HUES6 (cell line): ENCODE measurements around the gene SLC25A34.

Experiments
- H3K27ac ChIP-seq: 2 replicates; pipeline ENCODE4 v1.7.0; 2013; ENCODE audit warnings: low read depth, mild to moderate bottlenecking, low read length, inconsistent platforms
- H3K27me3 ChIP-seq: 2 replicates; pipeline ENCODE4 v1.6.1; 2013; ENCODE audit warnings: low read length; ENCODE audit not compliant: control insufficient read depth, insufficient read depth
- H3K36me3 ChIP-seq: 2 replicates; pipeline ENCODE4 v1.6.1; 2013; ENCODE audit warnings: low read length; ENCODE audit not compliant: control insufficient read depth, insufficient read depth
- H3K4me1 ChIP-seq: 2 replicates; pipeline ENCODE4 v1.6.1; 2013; ENCODE audit warnings: low read length; ENCODE audit not compliant: control insufficient read depth, insufficient read depth
- H3K4me3 ChIP-seq: 2 replicates; pipeline ENCODE4 v1.5.1; 2013; ENCODE audit warnings: low read depth, low read length
- H3K9ac ChIP-seq: one replicate; pipeline ENCODE4 v1.6.1; 2013; ENCODE audit warnings: mild to moderate bottlenecking, low read length
- H3K9me3 ChIP-seq: 2 replicates; pipeline ENCODE4 v1.6.1; 2013; ENCODE audit warnings: low read depth, low read length; ENCODE audit not compliant: control insufficient read depth, insufficient read depth

Gene SLC25A34

DNA sequence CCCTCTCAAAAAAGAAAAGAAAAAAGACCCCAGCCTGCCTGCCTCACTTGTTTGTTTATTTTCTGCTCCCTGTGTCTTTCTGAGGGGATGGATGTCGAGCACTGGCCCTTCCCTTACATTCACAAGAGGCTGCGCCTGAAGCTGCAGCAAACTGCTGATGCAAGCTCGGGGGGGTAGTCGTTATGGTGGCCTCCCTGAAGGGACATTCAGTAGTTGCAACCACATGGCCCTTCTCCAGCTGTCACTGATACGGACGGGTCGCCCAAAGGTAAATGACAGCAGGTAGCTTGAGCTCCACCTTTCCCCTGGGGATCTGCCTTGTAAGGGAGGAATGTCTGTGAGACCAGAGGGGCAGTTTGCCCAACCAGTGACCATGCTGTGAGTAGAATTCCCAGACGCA, 34.3 kb upstream of the SLC25A34 start:
- H3K27me3 ChIP-seq: no peaks in the 10 kb centered on the region
- H3K9me3 ChIP-seq: no peaks in the 10 kb centered on the region
- H3K4me1 ChIP-seq: no peaks in the 10 kb centered on the region
- peaks cover 16% of the 10 kb centered on the region for H3K36me3 ChIP-seq
- H3K4me3 ChIP-seq: no peak overlapping the region
- H3K9ac ChIP-seq: no peak overlapping the region
- no peak overlapping the region for H3K27ac ChIP-seq

DNA sequence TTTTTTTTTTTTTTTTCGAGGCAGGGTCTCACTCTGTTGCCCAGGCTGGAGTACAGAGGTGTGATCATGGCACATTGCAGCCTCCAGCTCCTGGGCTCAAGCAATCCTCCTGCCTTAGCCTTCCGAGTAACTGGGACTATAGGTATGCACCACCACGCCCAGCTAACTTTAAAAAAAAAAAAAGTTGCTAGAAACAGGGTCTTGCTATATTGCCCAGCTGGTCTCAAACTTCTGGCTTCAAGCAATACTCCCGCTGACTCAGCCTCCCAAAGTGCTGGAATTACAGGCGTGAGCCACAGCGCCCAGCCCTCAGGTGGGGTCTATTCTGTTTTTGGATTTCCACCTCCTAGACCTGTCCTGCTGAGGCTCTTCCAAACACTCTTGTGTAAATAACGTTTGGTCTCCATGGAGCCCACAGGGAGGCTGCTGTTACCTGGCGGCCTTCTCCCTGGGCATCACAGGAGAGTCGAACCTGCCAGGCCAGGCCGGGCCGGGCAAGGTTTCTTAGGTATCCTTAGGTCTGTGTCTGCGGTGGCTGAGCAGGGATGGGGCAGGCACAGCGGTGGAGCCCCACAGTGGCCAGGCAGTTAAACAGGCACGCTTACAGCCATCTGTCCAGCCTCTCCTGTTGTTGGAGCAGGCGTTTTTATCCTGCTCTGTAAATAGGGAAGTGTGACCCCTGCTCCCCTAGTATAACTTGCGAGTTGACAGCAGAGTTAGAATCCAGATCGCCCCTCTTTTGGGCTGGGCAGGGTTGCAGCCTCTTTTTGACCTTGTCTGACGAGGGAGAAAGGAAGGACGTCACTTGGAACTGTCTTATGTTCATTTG, 33.1 kb upstream of the SLC25A34 start:
- Histone ChIP-seq H3K36me3 (peaks cover 16% of the 10 kb centered on the region), H3K27ac (no peak overlapping the region), H3K4me3 (no peak overlapping the region), H3K9ac (no peak overlapping the region), H3K27me3 (no peaks in the 10 kb centered on the region), H3K9me3 (no peaks in the 10 kb centered on the region), H3K4me1 (no peaks in the 10 kb centered on the region)

DNA sequence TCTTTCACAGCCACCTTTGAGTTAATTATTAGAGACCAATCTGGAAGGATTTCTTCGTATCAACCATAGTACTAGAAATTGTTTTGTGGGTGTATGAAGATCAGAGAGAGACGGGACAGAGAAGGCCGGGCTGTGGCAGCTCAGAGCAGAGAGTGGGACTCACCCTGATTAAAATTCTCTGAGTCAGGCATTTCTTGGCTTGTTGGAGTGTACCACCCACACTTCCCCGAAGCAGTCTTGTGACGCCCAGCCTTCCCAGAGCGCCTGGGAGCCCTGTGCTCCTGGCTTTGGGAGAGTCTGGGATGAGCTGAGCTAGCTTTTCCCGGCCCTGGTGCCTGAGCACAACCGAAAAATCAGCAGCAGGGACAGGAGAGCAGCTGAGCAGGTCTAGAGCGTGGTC, 32.5 kb upstream of the SLC25A34 start:
- no peaks in the 10 kb centered on the region for H3K27me3 ChIP-seq
- H3K9me3 ChIP-seq: no peaks in the 10 kb centered on the region
- peaks cover 16% of the 10 kb centered on the region for H3K36me3 ChIP-seq
- no peak overlapping the region for H3K4me3 ChIP-seq
- H3K27ac ChIP-seq: no peak overlapping the region
- no peaks in the 10 kb centered on the region for H3K4me1 ChIP-seq
- H3K9ac ChIP-seq: no peak overlapping the region

DNA sequence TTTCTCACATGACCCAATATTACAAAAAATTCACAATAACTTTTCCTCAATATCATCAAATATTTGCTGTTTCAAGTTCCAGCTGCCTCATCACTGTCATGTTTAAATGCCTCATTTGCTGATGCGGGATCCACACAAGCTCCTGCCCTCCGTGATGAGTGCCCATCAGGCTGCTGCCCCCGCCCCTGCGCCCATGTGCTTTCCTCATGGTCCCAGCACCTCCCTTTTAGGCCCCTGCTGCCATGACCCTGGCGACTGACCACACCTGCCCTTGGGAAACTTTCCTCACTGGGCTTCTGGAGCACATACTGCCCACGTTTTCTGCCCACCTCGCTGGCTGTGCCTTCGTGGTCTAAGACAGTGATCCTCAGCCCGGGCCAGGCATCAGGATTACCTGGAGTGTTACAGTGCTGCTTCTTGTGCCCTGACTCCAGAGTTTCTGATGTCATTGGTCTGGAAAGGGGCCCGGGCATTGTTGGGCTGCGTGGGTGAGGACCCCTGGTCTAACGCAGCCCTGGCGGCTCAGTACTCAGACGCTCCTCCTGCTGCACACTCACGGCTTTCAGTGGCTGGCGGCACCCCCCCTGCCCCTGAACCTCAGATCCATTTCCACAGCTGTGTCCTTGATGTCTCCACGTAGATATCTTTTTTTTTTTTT, 31.4 kb upstream of the SLC25A34 start:
- H3K9ac ChIP-seq: no peak overlapping the region
- H3K4me1 ChIP-seq: no peaks in the 10 kb centered on the region
- H3K27ac ChIP-seq: no peak overlapping the region
- no peaks in the 10 kb centered on the region for H3K9me3 ChIP-seq
- peaks cover 19% of the 10 kb centered on the region for H3K36me3 ChIP-seq
- no peaks in the 10 kb centered on the region for H3K27me3 ChIP-seq
- H3K4me3 ChIP-seq: no peak overlapping the region

DNA sequence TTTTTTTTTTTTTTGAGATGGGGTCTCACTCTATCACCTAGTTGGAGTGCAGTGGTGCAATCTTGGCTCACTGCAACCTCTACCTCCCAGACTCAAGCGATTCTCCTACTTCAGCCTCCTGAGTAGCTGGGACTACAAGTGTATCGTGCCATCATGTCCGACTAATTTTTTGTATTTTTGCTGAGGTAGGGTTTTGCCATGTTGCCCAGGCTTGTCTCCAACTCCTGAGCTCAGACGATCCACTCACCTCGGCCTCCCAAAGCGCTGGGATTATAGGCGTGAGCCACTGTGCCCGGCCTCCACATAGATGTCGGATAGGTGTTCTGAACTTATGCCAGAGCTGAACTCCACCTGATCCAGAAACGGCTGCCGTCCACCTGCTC, 30.9 kb upstream of the SLC25A34 start:
- H3K9ac ChIP-seq: no peak overlapping the region
- H3K27ac ChIP-seq: no peak overlapping the region
- H3K4me1 ChIP-seq: no peaks in the 10 kb centered on the region

DNA sequence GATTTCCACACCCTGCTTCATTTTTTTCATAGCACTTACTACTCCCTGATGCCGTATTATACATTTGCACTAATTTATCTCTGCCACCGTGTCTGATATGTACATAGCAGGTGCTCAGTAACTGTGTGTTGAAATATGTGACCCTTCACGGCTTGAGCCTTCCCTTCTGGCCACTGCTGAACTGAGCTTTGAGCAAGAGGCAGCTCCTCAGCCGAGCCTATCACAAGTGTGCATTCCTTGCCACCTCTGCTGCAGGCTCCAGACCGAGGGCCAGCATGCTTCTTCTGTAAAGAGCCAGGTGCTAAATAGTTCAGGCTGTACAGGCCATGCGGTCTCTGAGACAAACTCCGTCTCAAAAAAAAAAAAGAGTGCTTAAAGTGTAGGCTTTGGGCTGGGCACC, 29.3 kb upstream of the SLC25A34 start:
- Histone ChIP-seq H3K27me3 (no peaks in the 10 kb centered on the region), H3K4me3 (no peak overlapping the region), H3K9ac (no peak overlapping the region), H3K9me3 (no peaks in the 10 kb centered on the region), H3K27ac (no peak overlapping the region), H3K4me1 (no peaks in the 10 kb centered on the region), H3K36me3 (peaks cover 19% of the 10 kb centered on the region)

More for the DNA sequence above, 30.9 kb upstream of the SLC25A34 start:
- Histone ChIP-seq H3K9me3 (no peaks in the 10 kb centered on the region), H3K27me3 (no peaks in the 10 kb centered on the region), H3K4me3 (no peak overlapping the region), H3K36me3 (peaks cover 19% of the 10 kb centered on the region)

DNA sequence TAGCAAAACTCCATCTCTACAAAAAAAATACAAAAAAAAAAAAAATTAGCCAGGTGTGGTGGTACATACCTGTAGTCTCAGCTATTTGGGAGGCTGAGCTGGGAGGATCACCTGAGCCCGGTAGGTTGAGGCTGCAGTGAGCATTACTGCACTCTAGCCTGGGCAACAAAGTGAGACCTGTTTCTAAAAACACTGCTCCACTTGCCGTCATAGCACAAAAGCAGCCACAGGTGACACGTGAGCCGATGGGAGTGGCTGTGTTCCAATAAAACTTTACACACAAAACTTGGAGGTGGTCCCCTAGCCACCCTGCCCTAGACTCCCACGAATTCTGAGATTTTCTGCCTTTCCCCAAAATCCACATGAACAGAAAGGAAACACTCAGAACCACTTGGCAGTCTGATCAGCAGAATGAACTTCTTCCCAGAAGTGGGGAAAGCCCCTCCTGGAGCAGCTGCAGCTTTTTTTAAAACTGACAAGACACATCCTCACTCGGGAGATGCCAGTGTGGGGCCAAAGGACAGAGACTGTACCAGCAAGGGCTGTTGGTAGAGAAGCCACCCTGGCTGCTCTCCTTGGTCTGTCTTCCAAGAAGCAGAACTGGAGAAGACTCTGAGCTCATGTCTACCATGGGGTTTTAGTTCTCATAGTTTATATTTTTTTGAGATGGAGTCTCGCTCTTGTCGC, 28.7 kb upstream of the SLC25A34 start:
- Histone ChIP-seq H3K9me3 (no peaks in the 10 kb centered on the region), H3K27ac (no peak overlapping the region), H3K9ac (no peak overlapping the region), H3K4me3 (no peak overlapping the region), H3K4me1 (no peaks in the 10 kb centered on the region), H3K36me3 (peaks cover 19% of the 10 kb centered on the region), H3K27me3 (no peaks in the 10 kb centered on the region)

DNA sequence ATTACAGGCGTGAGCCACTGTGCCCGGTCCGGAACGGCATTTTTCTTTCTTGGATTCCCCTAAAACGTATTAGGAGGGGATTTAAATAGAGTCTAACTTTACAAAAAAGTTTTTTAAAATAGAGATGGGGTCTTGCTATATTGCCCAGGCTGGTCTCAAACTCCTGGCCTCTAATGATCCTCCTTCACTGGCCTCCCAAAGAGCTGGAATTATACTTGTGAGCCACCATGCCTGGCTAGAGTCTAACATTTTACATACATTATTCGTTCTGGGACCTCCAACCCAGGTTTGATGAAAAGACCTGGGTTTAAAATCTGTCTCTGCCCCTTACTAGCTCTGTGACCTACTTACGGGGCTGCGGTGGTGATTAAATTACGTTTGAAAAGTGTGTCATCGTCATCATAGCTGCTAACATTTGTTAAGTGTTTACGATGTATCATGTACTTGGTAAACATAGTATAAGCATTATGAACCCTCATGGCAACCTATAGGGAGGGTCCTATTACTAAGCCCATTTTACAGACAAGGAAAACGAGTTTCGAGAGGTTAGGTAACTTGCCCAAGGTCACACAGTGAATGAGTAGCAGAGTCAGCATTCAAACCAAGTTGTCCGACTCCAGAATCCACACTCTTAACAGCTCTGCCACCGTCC, 27.4 kb upstream of the SLC25A34 start:
- no peaks in the 10 kb centered on the region for H3K27me3 ChIP-seq
- no peak overlapping the region for H3K27ac ChIP-seq
- H3K9ac ChIP-seq: no peak overlapping the region
- no peaks in the 10 kb centered on the region for H3K4me1 ChIP-seq
- H3K4me3 ChIP-seq: no peak overlapping the region
- no peaks in the 10 kb centered on the region for H3K9me3 ChIP-seq
- H3K36me3 ChIP-seq: peaks cover 19% of the 10 kb centered on the region

DNA sequence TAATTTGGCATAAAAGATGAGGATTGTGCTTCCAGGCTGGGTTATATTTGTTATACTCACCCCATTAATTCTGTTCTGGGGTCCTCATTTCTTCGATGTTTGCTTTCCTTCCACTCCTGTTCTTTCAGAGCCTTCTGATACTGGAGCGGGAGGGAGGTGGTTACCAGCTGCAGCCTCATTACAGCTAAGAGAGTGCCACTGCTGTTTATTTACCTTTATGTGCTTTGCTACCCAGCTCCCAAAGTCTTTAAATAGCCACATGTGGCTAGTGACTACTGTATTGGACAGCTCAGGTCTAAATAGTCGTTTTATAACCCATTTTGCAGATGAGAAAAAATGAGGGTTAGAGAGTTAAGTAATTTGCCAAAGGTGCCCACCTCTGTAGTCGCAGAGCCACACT, 26.8 kb upstream of the SLC25A34 start:
- Histone ChIP-seq H3K4me1 (no peaks in the 10 kb centered on the region), H3K9me3 (no peaks in the 10 kb centered on the region), H3K9ac (no peak overlapping the region), H3K4me3 (no peak overlapping the region), H3K27ac (no peak overlapping the region), H3K27me3 (no peaks in the 10 kb centered on the region), H3K36me3 (peaks cover 18% of the 10 kb centered on the region)

DNA sequence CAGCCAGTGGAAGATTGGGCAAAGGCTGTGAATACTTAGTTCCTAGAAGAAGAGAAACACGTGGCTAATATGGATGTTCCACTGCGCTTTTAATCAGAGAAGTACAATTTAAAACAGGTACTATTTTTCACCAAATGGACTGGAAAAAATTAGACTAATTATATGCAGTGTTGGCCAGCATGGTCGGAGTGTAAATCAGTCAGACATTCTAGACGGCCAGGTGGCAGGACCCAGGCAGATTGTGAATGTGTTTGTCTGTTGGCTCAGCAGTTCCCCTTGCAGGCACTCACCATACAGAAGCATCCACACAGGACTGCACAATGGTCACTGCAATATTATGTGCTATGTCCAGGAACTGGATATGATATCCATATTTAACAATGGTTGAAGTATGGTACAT, 23.9 kb upstream of the SLC25A34 start:
- Histone ChIP-seq H3K4me1 (no peaks in the 10 kb centered on the region), H3K4me3 (no peak overlapping the region), H3K9me3 (no peaks in the 10 kb centered on the region), H3K27ac (no peak overlapping the region), H3K27me3 (no peaks in the 10 kb centered on the region), H3K36me3 (peaks cover 19% of the 10 kb centered on the region), H3K9ac (no peak overlapping the region)
